GOT3 (cell line): Measurements from ENCODE around the gene PSMC5.

ENCODE experiments used
- DNase-seq: peaks from one replicate; lab custom pipeline; 2025; ENCODE audit warnings: mixed read lengths; lab: John Stamatoyannopoulos, UW

The PSMC5 gene

GRCh38 chr17:63820963-63821561 lies 6.2 kb upstream of the PSMC5 start:
- no peak for DNase-seq

DNA sequence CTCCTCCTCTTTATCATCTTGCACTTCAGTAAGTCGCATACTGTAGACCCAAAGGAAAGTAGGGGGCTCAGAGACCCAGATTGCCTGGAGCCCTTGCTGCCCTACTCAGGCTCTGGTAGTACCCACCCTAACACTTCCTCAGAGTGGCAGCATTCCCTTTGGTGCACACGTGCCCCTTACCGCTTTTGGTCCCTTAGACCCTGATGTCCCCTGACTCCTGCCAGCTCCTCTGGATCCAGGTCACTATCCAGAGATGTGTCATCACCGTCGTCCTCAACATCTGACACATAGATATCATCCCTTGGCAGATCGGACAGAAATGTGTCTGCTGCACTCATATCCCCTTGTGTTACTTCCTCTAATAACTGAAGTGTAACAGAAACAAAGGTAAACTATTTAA lies 5.4 kb upstream of the PSMC5 start:
- no peak for DNase-seq

GRCh38 chr17:63822537-63822936 lies 4.7 kb upstream of the PSMC5 start:
- no peak for DNase-seq

- DNase-seq: no peak
These were observed 3.4 kb upstream of the PSMC5 start for GRCh38 chr17:63823659-63824331.

GRCh38 chr17:63824362-63824761 lies 2.9 kb upstream of the PSMC5 start:
- DNase-seq: no peak

DNA sequence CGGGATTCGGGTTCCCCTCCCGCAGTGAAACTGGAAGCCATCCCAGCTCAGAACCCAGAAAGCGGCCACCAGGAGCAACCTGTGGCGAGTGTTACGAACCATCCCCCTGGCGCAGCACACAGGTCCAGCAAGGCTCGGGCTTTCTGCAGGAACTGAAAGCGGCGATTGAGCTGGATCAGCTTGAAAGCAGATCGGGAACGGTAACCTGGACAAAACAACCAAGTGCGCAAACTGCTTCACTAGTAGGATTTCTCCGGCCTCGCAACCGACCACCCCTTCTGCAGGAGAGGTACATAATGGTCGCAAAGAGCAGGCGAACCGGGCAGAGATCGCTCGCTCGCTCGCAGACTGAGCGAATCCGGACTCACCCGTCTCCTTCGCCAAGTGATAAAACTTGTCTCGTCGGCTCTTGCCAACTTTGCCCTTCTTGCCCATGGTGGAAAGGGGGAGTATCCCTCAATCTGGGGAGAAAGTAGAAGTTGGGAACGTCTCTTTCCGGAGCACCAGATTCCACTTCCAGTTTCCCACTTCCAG lies 696 bp upstream of the PSMC5 start:
- no peak for DNase-seq

GRCh38 chr17:63827801-63828221 lies 580 bp downstream of the PSMC5 start:
- DNase-seq: no peak

DNA sequence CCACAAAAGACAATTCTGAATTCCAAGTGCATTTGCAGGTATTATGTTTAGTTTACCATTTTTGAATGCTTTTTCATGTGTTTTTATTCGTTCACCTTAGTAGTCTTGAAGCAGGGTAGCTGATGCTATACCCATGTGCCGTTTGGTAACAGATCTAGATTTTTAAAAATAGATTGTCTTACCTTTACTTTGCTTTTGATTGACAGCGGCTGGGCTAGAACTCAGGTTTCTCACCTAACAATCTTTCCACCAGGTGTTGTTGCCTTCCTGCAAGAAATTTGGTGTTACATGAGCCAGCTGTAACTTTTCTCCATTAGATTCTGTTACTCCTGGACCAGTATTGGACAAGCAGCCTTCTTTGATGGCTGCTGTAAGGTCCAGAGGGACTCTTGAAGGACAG lies 1.7 kb downstream of the PSMC5 start:
- no peak for DNase-seq

DNA sequence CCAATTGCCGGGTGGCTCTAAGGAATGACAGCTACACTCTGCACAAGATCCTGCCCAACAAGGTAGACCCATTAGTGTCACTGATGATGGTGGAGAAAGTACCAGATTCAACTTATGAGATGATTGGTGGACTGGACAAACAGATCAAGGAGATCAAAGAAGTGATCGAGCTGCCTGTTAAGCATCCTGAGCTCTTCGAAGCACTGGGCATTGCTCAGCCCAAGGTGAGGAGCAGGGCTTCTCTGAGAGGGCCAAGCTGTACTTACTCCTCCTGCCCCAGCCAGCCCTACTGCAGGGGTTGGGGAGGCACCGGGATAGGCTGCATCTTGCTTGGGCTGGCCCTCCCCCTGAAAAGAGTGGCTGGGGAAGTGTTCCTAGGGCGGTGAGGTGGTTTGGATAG lies 3.0 kb downstream of the PSMC5 start:
- no peak for DNase-seq

DNA sequence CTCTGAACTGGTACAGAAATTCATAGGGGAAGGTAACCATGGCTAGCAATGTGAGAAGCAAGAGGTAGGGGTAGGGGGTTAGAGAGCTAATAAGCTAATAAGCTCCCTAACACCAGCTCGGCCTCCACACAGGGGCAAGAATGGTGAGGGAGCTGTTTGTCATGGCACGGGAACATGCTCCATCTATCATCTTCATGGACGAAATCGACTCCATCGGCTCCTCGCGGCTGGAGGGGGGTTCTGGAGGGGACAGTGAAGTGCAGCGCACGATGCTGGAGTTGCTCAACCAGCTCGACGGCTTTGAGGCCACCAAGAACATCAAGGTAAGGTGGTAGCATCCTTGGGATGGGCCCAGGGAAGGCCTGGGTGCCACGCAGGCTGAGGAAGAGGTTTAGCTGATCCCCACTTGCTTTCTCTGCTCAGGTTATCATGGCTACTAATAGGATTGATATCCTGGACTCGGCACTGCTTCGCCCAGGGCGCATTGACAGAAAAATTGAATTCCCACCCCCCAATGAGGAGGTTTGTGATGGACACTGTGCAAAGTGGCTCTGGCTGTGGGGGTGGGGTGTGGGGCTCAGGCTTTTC lies 3.8 kb downstream of the PSMC5 start:
- no peak for DNase-seq

- DNase-seq: no peak
These were observed 4.3 kb downstream of the PSMC5 start for GRCh38 chr17:63831505-63831904.

DNA sequence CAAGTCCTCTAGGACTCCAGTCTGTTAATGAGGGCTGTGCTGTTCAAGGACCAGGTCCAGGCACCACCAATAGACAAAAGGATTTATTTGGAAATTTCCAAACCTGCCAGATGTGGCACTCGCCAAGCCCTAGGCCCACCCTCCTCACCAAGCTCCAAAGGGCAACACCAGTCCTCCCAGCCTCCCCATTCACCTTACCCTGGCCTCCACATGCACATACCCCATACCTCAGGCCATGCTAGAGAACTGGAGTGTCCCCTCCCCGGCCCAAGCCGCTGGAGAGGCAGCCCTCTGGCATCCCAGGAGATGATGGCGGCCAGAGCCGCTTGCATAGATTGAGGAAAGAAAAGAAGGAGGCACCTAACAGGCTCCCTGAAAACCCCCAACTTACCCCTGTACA lies 4.8 kb downstream of the PSMC5 start:
- no peak for DNase-seq

DNA sequence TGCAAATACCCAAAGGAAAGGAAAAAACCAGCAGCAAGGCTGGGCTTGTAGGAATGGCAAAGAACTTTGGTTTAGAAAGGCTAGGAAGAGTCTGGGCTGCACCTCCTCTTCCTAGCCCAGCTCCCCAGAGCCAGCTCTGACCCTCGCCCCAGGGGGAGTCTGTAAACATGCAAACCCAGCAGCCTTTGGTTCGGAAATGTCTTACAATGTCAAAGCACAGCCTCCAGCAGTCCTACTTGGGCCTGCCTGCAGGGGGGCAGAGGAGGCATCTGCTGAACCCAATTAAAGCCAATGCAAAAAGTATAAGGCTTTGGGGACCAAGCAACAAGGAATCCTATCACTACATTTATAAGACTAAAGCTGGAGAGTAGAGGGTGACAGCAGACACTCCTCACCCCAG lies 5.2 kb downstream of the PSMC5 start:
- no peak for DNase-seq

- no peak for DNase-seq
These were observed 6.0 kb downstream of the PSMC5 start for GRCh38 chr17:63833026-63833740.

DNA sequence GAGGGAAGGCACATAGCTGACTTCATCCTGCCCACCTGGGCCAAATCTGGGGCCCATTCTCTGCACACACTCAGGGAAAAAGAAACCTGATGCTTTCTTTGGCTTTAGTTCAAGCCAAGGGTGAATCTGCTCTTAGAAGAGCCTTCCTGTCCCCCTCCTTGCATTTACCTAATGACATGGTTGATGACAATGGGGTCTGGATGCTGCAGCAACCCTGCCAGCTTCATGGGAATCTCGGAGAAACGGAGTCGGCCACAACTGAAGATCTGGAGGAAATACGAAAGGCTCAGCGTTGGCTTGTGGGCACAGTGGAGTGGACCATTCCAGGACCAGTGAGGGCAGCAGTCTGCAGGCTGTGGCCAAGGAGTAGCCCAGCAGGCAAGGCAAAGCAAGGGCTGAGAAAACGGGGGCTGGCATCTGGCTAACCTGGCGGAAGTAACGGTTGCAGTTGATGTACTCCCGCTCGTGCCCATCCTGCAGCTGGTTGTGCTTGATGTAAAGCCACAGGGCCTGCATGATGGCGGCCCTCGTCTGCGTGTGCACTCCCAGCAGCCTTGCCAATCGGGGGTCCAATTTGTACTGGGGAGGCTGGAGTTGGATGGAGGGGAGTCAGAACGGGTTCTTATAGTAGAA lies 6.6 kb downstream of the PSMC5 start:
- DNase-seq: no peak

DNA sequence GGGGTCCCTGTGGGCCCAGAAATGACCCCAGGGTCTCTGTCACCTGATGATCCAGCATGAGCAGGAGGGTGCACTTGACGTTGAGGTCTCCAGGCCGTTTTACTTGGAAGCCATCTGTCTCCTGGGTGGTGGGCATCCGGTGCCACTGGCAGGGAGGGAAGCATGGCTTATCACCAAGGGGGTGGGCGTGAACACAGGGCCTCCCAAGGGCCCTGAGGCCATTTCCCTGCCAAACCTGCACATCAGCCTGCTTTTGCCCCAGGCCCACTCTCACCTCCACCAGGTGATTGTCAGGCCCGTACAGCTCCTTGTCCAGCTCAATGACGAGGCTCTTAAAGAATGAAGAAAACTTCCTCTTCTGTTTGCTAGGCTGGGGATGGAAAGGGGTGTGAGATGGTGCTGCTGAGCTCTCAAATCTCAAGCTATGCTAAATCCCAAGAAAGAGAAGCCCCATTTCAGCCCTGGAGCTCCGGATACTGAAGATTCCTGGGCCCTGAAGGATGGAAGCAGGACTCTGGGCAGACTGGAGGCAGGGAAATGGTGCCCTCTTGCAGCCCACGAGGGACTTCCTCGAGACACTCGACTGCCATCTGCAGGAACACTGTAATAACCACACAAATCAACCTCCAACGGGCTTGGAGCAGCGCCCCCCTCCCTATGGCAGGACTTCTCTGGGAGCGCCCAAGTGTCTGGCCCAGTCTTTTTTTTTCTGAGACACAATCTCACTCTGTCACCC lies 7.4 kb downstream of the PSMC5 start:
- no peak for DNase-seq

DNA sequence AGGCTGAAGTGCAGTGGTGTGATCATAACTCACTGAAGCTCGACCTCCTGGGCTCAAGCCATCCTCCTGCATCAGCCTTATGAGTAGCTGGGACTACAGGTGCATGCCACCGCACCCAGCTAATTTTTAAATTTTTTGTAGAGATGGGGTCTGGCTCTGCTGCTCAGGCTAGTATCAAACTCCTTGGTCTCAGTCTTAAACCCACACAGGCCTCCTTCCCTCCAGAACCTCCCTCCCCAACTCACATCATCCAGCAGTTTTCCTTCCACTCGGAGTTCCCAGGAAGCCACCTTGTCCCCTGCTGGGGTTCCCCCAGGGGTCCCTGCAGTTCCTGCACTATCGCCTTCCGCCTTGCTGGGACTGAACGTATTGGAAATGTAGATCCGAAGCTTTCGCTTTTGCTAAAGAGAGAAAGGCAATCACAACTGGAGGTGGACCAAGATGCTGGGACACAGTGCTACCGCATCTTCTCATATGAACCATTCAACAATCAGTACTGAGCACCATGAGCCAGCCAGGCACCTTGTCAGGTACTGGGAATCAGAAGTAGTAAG lies 8.0 kb downstream of the PSMC5 start:
- no peak for DNase-seq

- no peak for DNase-seq
These were observed 9.6 kb downstream of the PSMC5 start for GRCh38 chr17:63836811-63837210.

DNA sequence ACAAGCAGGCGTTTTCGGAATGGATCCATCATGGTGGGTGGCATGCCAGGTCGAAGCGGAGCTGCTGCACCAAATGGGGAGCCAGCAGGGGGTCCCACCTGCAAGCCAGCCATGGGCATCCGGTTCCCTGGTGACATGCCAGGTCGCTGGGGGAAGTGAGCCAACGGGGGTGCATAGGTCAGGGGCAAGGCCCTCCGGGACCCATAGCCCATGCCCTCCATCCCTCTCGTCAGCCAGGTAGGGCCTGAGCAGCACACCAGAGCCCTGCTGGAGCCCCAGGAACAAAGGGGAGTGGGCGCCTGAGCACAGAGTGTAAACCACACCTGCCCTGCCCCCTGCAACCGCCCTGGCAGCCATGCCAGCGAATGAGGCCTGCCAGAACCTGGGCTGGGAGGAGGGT lies 10.2 kb downstream of the PSMC5 start:
- no peak for DNase-seq

- DNase-seq: no peak
These were observed 10.8 kb downstream of the PSMC5 start for GRCh38 chr17:63837962-63838600.
